SK-N-SH (cell line): Measurements from ENCODE around the gene EXOC4. TPM values are rescaled to one million over a fixed set of nuclear protein-coding genes. Genes with fewer than 3 reads are reported as not detected.

Source experiments
- CTCF ChIA-PET: fragments of 300-600, 350-600 bp; formaldehyde crosslinking; extraction: SDS; loops from one replicate; lab custom pipeline; 2021; lab: Yijun Ruan, JAX
- POLR2A ChIA-PET: fragments of 350-600 bp; sonication (Branson Sonifier 250); formaldehyde crosslinking; extraction: SDS; loops from one replicate; lab custom pipeline; 2020; ENCODE audit warnings: antibody characterized with exemption, inconsistent platforms; lab: Yijun Ruan, JAX
- DNase-seq: peaks from one replicate; pipeline ENCODE4 v3.0.0; 2012
- H2AFZ ChIP-seq: fragments of 200-600 bp; sonication (generic); 2 replicates; pipeline ENCODE4 v1.8.1; 2016; ENCODE audit warnings: antibody characterized with exemption, mild to moderate bottlenecking, low read depth
- H3F3A ChIP-seq: fragments of 200-600 bp; sonication (generic); replicated peaks from 2 replicates; pipeline ENCODE3; 2016; ENCODE audit warnings: antibody characterized with exemption, mild to moderate bottlenecking; ENCODE audit not compliant: insufficient read depth
- H3K27ac ChIP-seq, 2 experiments: fragments of 200-500 bp in 1 of 2; fragments of 200-600 bp in 1 of 2; sonication (Bioruptor generic) in 1 of 2; sonication (generic), shearing (Covaris generic) in 1 of 2; 2 replicates each; pipeline versions ENCODE4 v1.5.1 to v1.6.1; 2014 to 2016; ENCODE audit warnings: low read depth in 2 of 2, inconsistent platforms in 1 of 2, low read length in 1 of 2, mild to moderate bottlenecking in 1 of 2, mixed read lengths in 1 of 2
- H3K27me3 ChIP-seq: fragments of 200-600 bp; sonication (generic), shearing (Covaris generic); 2 replicates; pipeline ENCODE4 v1.6.1; 2016; ENCODE audit warnings: mixed run types; ENCODE audit not compliant: insufficient read depth
- H3K36me3 ChIP-seq, 2 experiments: fragments of 200-500 bp in 1 of 2; fragments of 200-600 bp in 1 of 2; sonication (Bioruptor generic) in 1 of 2; sonication (generic) in 1 of 2; replicated peaks in 1 of 2; 2 replicates each; pipeline versions ENCODE3 to v1.5.1; 2014 to 2016; ENCODE audit warnings: low read length in 1 of 2, mild to moderate bottlenecking in 1 of 2; ENCODE audit not compliant: insufficient read depth in 2 of 2, control insufficient read depth in 1 of 2
- H3K4me1 ChIP-seq, 2 experiments: fragments of 200-500 bp in 1 of 2; fragments of 200-600 bp in 1 of 2; sonication (Bioruptor generic) in 1 of 2; sonication (generic), shearing (Covaris generic) in 1 of 2; 2 replicates each; pipeline versions ENCODE4 v1.5.1 to v1.6.1; 2014 to 2016; ENCODE audit warnings: low read depth in 1 of 2, low read length in 1 of 2, mixed run types in 1 of 2; ENCODE audit not compliant: insufficient read depth in 2 of 2, control insufficient read depth in 1 of 2
- H3K4me2 ChIP-seq: fragments of 200-600 bp; sonication (generic), shearing (Covaris generic); 2 replicates; pipeline ENCODE4 v1.6.1; 2017; ENCODE audit warnings: mixed run types
- H3K4me3 ChIP-seq, 2 experiments: fragments of 200-500 bp in 1 of 2; fragments of 200-600 bp in 1 of 2; sonication (Bioruptor generic) in 1 of 2; sonication (generic), shearing (Covaris generic) in 1 of 2; 2 replicates each; pipeline versions ENCODE4 v1.5.1 to v1.8.1; 2014 to 2016; ENCODE audit warnings: low read depth in 2 of 2, inconsistent platforms in 1 of 2, low read length in 1 of 2, mild to moderate bottlenecking in 1 of 2, mixed read lengths in 1 of 2, moderate library complexity in 1 of 2
- H3K79me2 ChIP-seq: fragments of 200-600 bp; sonication (generic); 2 replicates; pipeline ENCODE4 v1.8.1; 2017; ENCODE audit warnings: mild to moderate bottlenecking; ENCODE audit not compliant: insufficient read depth
- H3K9ac ChIP-seq: fragments of 200-600 bp; sonication (generic); 2 replicates; pipeline ENCODE4 v1.6.1; 2017; ENCODE audit warnings: mixed run types
- H3K9me2 ChIP-seq: fragments of 200-600 bp; sonication (generic); 2 replicates; pipeline ENCODE4 v1.6.1; 2017; ENCODE audit warnings: mixed run types
- H3K9me3 ChIP-seq: fragments of 200-600 bp; sonication (generic); 2 replicates; pipeline ENCODE4 v1.6.1; 2017; ENCODE audit warnings: mixed run types, mild to moderate bottlenecking, moderate library complexity
- H4K20me1 ChIP-seq: fragments of 200-600 bp; sonication (generic); 2 replicates; pipeline ENCODE4 v1.6.1; 2017; ENCODE audit warnings: mild to moderate bottlenecking, mixed run types; ENCODE audit not compliant: insufficient read depth
- CHD2 ChIP-seq: fragments of 150-350 bp; IDR thresholded peaks from 2 replicates; pipeline ENCODE4 v1.6.1; 2018; ENCODE audit warnings: low read length; ENCODE audit not compliant: partially characterized antibody
- ELF1 ChIP-seq: IDR thresholded peaks from 2 replicates; pipeline ENCODE4 v1.4.0; 2012
- EP300 ChIP-seq, 2 experiments: IDR thresholded peaks; 2 replicates each; pipeline versions ENCODE4 v1.4.0 to v1.6.1; 2012; ENCODE audit warnings: borderline replicate concordance in 1 of 2, low read depth in 1 of 2, low read length in 1 of 2
- EZH2phosphoT487 ChIP-seq: fragments of 200-600 bp; sonication (generic); IDR thresholded peaks from 2 replicates; pipeline ENCODE4 v1.6.1; 2017; ENCODE audit warnings: low read depth, mixed run types, mild to moderate bottlenecking, antibody characterized with exemption, moderate library complexity, borderline replicate concordance
- FOSL2 ChIP-seq: IDR thresholded peaks from 2 replicates; pipeline ENCODE4 v1.4.0; 2012; ENCODE audit warnings: low read depth, mild to moderate bottlenecking, moderate library complexity, borderline replicate concordance
- FOXJ3 ChIP-seq: sonication (generic); formaldehyde crosslinking; IDR thresholded peaks from 2 replicates; pipeline ENCODE4 v1.5.1; 2020; ENCODE audit warnings: mild to moderate bottlenecking, missing genetic modification reagents
- GATA2 ChIP-seq: sonication (generic); formaldehyde crosslinking; IDR thresholded peaks from 2 replicates; pipeline ENCODE4 v1.5.0; 2020; ENCODE audit warnings: mild to moderate bottlenecking, missing genetic modification reagents
- JUND ChIP-seq: IDR thresholded peaks from 2 replicates; pipeline ENCODE4 v1.4.0; 2012
- PBX3 ChIP-seq: IDR thresholded peaks from 2 replicates; pipeline ENCODE4; 2012
- POLR2AphosphoS5 ChIP-seq: IDR thresholded peaks from 2 replicates; pipeline ENCODE4 v1.6.1; 2012; ENCODE audit warnings: low read depth, low read length
- RCOR1 ChIP-seq: fragments of 150-350 bp; IDR thresholded peaks from 2 replicates; pipeline ENCODE4 v1.6.1; 2017; ENCODE audit warnings: antibody characterized with exemption, low read length
- SMC3 ChIP-seq: IDR thresholded peaks from 2 replicates; pipeline ENCODE4 v1.6.1; 2012; ENCODE audit warnings: low read depth, low read length, improper control_type of control experiment
- TAF1 ChIP-seq: IDR thresholded peaks from 2 replicates; pipeline ENCODE4 v1.6.1; 2012; ENCODE audit warnings: low read depth, mild to moderate bottlenecking, low read length, moderate library complexity, borderline replicate concordance
- TCF12 ChIP-seq: IDR thresholded peaks from 2 replicates; pipeline ENCODE4 v1.4.0; 2012
- WGBS: methylation state at CpG from one replicate; pipeline ENCODE4 v1.1.6; 2017; ENCODE audit warnings: low lambda C conversion rate; 5-methylcytosine and 5-hydroxymethylcytosine counted together
- polyA plus RNA-seq, 3 experiments: library from polyadenylated mRNA; depleted of rRNA; stranded (reverse); fragments of >200 nt; gene quantifications; 2 replicates each; pipeline ENCODE4 v1.2.3, GENCODE V29; 2012

Gene EXOC4
- polyA plus RNA-seq, 1 of the 3 experiments (the other 2 are of a cell fraction): 37.3 TPM

GRCh38 chr7:133675510-133676218 lies 422.8 kb downstream of the EXOC4 start:
- Histone ChIP-seq H3K36me3 (no peaks in the 10 kb centered on the region), H2AFZ (no peak overlapping the region), H3K27me3 (no peaks in the 10 kb centered on the region), H3K9me2 (no peaks in the 10 kb centered on the region), H3K9me3 (no peaks in the 10 kb centered on the region), H3K27ac (peak overlapping the region in 1 of 2 experiments; percentile 92; a peak in 2 of 4 replicates), H3K4me2 (no peak overlapping the region), H3K4me1 (peaks cover 5 to 47% of the 10 kb centered on the region in 2 experiments; a peak in 2 of 4 replicates), H3K4me3 (no peak overlapping the region), H3K79me2 (no peaks in the 10 kb centered on the region; the same call in 1 of the 2 replicates), H3K9ac (no peak overlapping the region), H3F3A (peaks cover 5% of the 10 kb centered on the region), H4K20me1 (peaks cover 10% of the 10 kb centered on the region; the same call in 1 of the 2 replicates)
- POLR2A ChIA-PET: interaction anchor here (1.5 kb wide), 1 partner anchor 198 kb away, joined by 4 read pairs; no protein-coding TSS in a partner anchor
- DNase-seq: peak; percentile 42
- CTCF ChIA-PET: interaction anchor here (0.6 to 2.5 kb wide), 9 partner anchors 13 to 466 kb away, joined by 3 to 15 read pairs (median 4); no protein-coding TSS in a partner anchor
- WGBS: 83% methylated on average over 8 of the region's 8 CpGs
- TF ChIP-seq PBX3 (peak; percentile 70), POLR2AphosphoS5 (peak; percentile 39; the same call in 1 of the 2 replicates), EP300 (IDR thresholded peaks at IDR 0.05; ENCODE audit: borderline replicate concordance in 1 of 2, low read depth in 1 of 2, low read length in 1 of 2) (peak in 1 of 2 experiments; percentile 95; a peak in 2 of 4 replicates), RCOR1 (peak; percentile 47; the same call in 1 of the 2 replicates), FOXJ3 (CRISPR knock-in tag) (no peak), TAF1 (no peak), TCF12 (peak; percentile 39; the same call in 1 of the 2 replicates), EZH2phosphoT487 (no peak), CHD2 (peak; percentile 47), GATA2 (CRISPR knock-in tag) (peak; percentile 96)

GRCh38 chr7:133676805-133677370 lies 424.0 kb downstream of the EXOC4 start:
- Histone ChIP-seq H3K4me2 (no peak overlapping the region), H4K20me1 (peaks cover 10% of the 10 kb centered on the region; the same call in 1 of the 2 replicates), H3K9me3 (no peaks in the 10 kb centered on the region), H3K4me1 (peaks cover 5 to 49% of the 10 kb centered on the region in 2 experiments; a peak in 2 of 4 replicates), H2AFZ (no peak overlapping the region), H3F3A (peaks cover 5% of the 10 kb centered on the region), H3K9me2 (no peaks in the 10 kb centered on the region), H3K79me2 (no peaks in the 10 kb centered on the region), H3K4me3 (no peak overlapping the region), H3K27ac (peak overlapping the region; percentile 11 to 94; a peak in 3 of 4 replicates), H3K9ac (no peak overlapping the region), H3K27me3 (no peaks in the 10 kb centered on the region), H3K36me3 (no peaks in the 10 kb centered on the region)
- WGBS: 83% methylated on average over 2 of the region's 2 CpGs
- CTCF ChIA-PET: interaction anchor here (0.8 to 2.5 kb wide), 13 partner anchors 11 to 1817 kb away, joined by 3 to 15 read pairs (median 4); no protein-coding TSS in a partner anchor
- POLR2A ChIA-PET: interaction anchor here (1.5 kb wide), 1 partner anchor 197 kb away, joined by 4 read pairs; no protein-coding TSS in a partner anchor
- no peak for DNase-seq
- TF ChIP-seq FOSL2 (peak; percentile 46; the same call in 1 of the 2 replicates), TCF12 (peak; percentile 58; the same call in 1 of the 2 replicates), CHD2 (no peak), JUND (peak; percentile 76), ELF1 (no peak), SMC3 (no peak), PBX3 (peak; percentile 77), EP300 (IDR thresholded peaks at IDR 0.05; ENCODE audit: borderline replicate concordance in 1 of 2, low read depth in 1 of 2, low read length in 1 of 2) (peak in 1 of 2 experiments; percentile 33; a peak in 1 of 4 replicates)
